Endothelial cell of umbilical vein (primary cell): ENCODE results near the gene EPN3. TPM values are rescaled to one million over a fixed set of nuclear protein-coding genes. Genes with fewer than 3 reads are reported as not detected.

Source experiments
- BruUV-seq: library from RNA; stranded (reverse); fragments of 400-500 nt; replicated peaks from 2 replicates; lab custom pipeline; 2021; lab: Mats Ljungman, UMichigan
- CTCF ChIA-PET: fragments of 300-600, 350-600 bp; sonication (Branson Sonifier 250); formaldehyde crosslinking; loops from one replicate; lab custom pipeline; 2021; ENCODE audit warnings: antibody characterized with exemption, inconsistent platforms; lab: Charles Lee
- POLR2A ChIA-PET: fragments of 300-600, 350-600 bp; sonication (Branson Sonifier 250); formaldehyde crosslinking; loops from one replicate; lab custom pipeline; 2021; ENCODE audit warnings: antibody characterized with exemption, inconsistent platforms; lab: Charles Lee
- DNase-seq: peaks from one replicate; pipeline ENCODE4 v3.0.0-alpha.2; 2011; ENCODE audit warnings: low read depth, low spot score
- FAIRE-seq: peaks from 2 replicates; lab custom pipeline; 2011; peaks lifted over from hg19 to GRCh38; lab: Jason Lieb, UNC
- H2AFZ ChIP-seq: 2 replicates; pipeline ENCODE4 v1.6.0; 2012; ENCODE audit warnings: low read depth, low read length, control low read depth, inconsistent platforms
- H3K27ac ChIP-seq: 2 replicates; pipeline ENCODE4 v1.5.1; 2011; ENCODE audit warnings: low read depth, mild to moderate bottlenecking, control low read depth, low read length, moderate library complexity; ENCODE audit not compliant: insufficient read depth
- H3K27me3 ChIP-seq, 2 experiments: 2 replicates each; pipeline versions ENCODE4 v1.6.0 to v1.6.1; 2011; ENCODE audit warnings: low read length in 2 of 2, mixed read lengths in 1 of 2; ENCODE audit not compliant: control insufficient read depth in 2 of 2, insufficient read depth in 2 of 2
- H3K36me3 ChIP-seq, 2 experiments: 2 replicates in 1 of 2; 3 replicates in 1 of 2; pipeline ENCODE4 v1.5.1; 2011; ENCODE audit warnings: low read length in 2 of 2, mild to moderate bottlenecking in 1 of 2, moderate library complexity in 1 of 2; ENCODE audit not compliant: control insufficient read depth in 2 of 2, insufficient read depth in 2 of 2; ENCODE audit errors: extremely low read depth in 1 of 2
- H3K4me1 ChIP-seq: 3 replicates; pipeline ENCODE4 v1.5.1; 2011; ENCODE audit warnings: mild to moderate bottlenecking, low read length; ENCODE audit not compliant: control insufficient read depth, insufficient read depth; ENCODE audit errors: extremely low read depth
- H3K4me2 ChIP-seq: 2 replicates; pipeline ENCODE4 v1.6.1; 2011; ENCODE audit warnings: low read length, control low read depth, mixed read lengths; ENCODE audit not compliant: insufficient read depth
- H3K4me3 ChIP-seq, 3 experiments: fragments of 200-600 bp in 1 of 3; sonication (generic), shearing (Covaris generic) in 1 of 3; replicated peaks in 1 of 3; 2 replicates each; pipeline ENCODE4 v1.5.1; 2011 to 2016; ENCODE audit warnings: control low read depth in 3 of 3, low read length in 3 of 3, mild to moderate bottlenecking in 2 of 3, inconsistent platforms in 1 of 3, low read depth in 1 of 3, moderate library complexity in 1 of 3; ENCODE audit not compliant: insufficient read depth in 1 of 3
- H3K79me2 ChIP-seq: 2 replicates; pipeline ENCODE4 v1.6.0; 2012; ENCODE audit warnings: low read length, inconsistent platforms; ENCODE audit not compliant: control insufficient read depth, insufficient read depth
- H3K9ac ChIP-seq: replicated peaks from 2 replicates; pipeline ENCODE3; 2011; ENCODE audit warnings: low read length, control low read depth; ENCODE audit not compliant: insufficient read depth; ENCODE audit errors: extremely low read depth
- H3K9me1 ChIP-seq: replicated peaks from 3 replicates; pipeline ENCODE4 v1.6.0; 2011; ENCODE audit warnings: mild to moderate bottlenecking, low read length; ENCODE audit not compliant: control insufficient read depth, insufficient read depth; ENCODE audit errors: extremely low read depth
- H3K9me3 ChIP-seq: replicated peaks from 2 replicates; pipeline ENCODE4 v1.5.1; 2012; ENCODE audit warnings: low read length, inconsistent platforms; ENCODE audit not compliant: control insufficient read depth, insufficient read depth
- H4K20me1 ChIP-seq: replicated peaks from 2 replicates; pipeline ENCODE3; 2011; ENCODE audit warnings: mild to moderate bottlenecking, low read length; ENCODE audit not compliant: control insufficient read depth, insufficient read depth; ENCODE audit errors: extremely low read depth
- CTCF ChIP-seq, 2 donors: IDR thresholded peaks; 1 replicate in 1 of 2; 2 replicates in 1 of 2; pipeline ENCODE4 v1.5.1; 2011; ENCODE audit warnings: low read length in 2 of 2, mild to moderate bottlenecking in 2 of 2, moderate library complexity in 2 of 2, control low read depth in 1 of 2, inconsistent platforms in 1 of 2, low read depth in 1 of 2; ENCODE audit not compliant: insufficient read depth in 1 of 2; ENCODE audit errors: extremely low read depth in 1 of 2
- EZH2 ChIP-seq: IDR thresholded peaks from 2 replicates; pipeline ENCODE4 v1.6.1; 2012; ENCODE audit warnings: borderline replicate concordance, low read depth, mild to moderate bottlenecking, moderate library complexity, low read length, inconsistent platforms; ENCODE audit not compliant: severe bottlenecking
- FOS ChIP-seq: IDR thresholded peaks from 2 replicates; pipeline ENCODE4 v1.6.1; 2011; ENCODE audit warnings: mild to moderate bottlenecking, low read length, moderate library complexity, borderline replicate concordance; ENCODE audit not compliant: insufficient read depth
- GATA2 ChIP-seq: IDR thresholded peaks from 2 replicates; pipeline ENCODE4 v1.7.0; 2011; ENCODE audit warnings: low read depth, mild to moderate bottlenecking, moderate library complexity, mixed read lengths, low read length; ENCODE audit not compliant: insufficient read length, insufficient read depth
- JUN ChIP-seq: IDR thresholded peaks from 2 replicates; pipeline ENCODE4 v1.6.1; 2011; ENCODE audit warnings: borderline replicate concordance, low read depth; ENCODE audit not compliant: insufficient read length, insufficient read depth
- MAX ChIP-seq: IDR thresholded peaks from 2 replicates; pipeline ENCODE4 v1.6.1; 2011; ENCODE audit not compliant: insufficient read depth, insufficient read length
- MYC ChIP-seq: IDR thresholded peaks from one replicate; pipeline ENCODE4 v1.6.1; 2011; ENCODE audit warnings: mild to moderate bottlenecking, low read depth, low read length
- POLR2A ChIP-seq: IDR thresholded peaks from 2 replicates; pipeline ENCODE4 v1.6.1; 2012; ENCODE audit warnings: low read depth, mild to moderate bottlenecking, control low read depth, low read length
- POLR2AphosphoS5 ChIP-seq: IDR thresholded peaks from 2 replicates; pipeline ENCODE4 v1.6.1; 2012; ENCODE audit warnings: low read depth, mild to moderate bottlenecking, control low read depth, low read length, moderate library complexity; ENCODE audit not compliant: insufficient read depth
- dilution Hi-C: fragments of 300-500 bp; cut with MboI; formaldehyde crosslinking; loops from one replicate; pipeline ENCODE4 v1.15.0; 2019; ENCODE audit warnings: low sequenced_read_pairs; ENCODE audit not compliant: extremely low pct_ligation_motif_present
- intact Hi-C: fragments of 100-400 bp; cut with micrococcal nuclease; formaldehyde crosslinking; loops from one replicate; pipeline ENCODE4 v1.10.0; 2022
- polyA plus RNA-seq, 4 experiments: library from polyadenylated mRNA; depleted of rRNA in 3 of 4; stranded (reverse) in 3 of 4; unstranded in 1 of 4; fragments of >200 nt; gene quantifications; 2 replicates each; pipeline versions ENCODE4 v1.2.1 to v1.2.3, GENCODE V29; 2011 to 2012; ENCODE audit warnings: missing spikeins in 1 of 4
- total RNA-seq: library from RNA; stranded (reverse); gene quantifications from 2 replicates; pipeline ENCODE4 v1.2.3, GENCODE V29; 2021

Gene EPN3
- total and polyA plus RNA-seq, 2 donors (not counting 3 experiments of a cell fraction or from before 2014, with no cell fraction given), result not detected

GRCh38 chr17:50505591-50506130 is 26.9 kb upstream of the EPN3 start:
- intact Hi-C loops (no loop called here), dilution Hi-C loops (no loop called here)
- H3K9me3 ChIP-seq, result no peaks in the 10 kb centered on the region
- H3K27ac ChIP-seq, result no peak overlapping the region
- FAIRE-seq, result no peak
- H3K79me2 ChIP-seq, result no peaks in the 10 kb centered on the region
- POLR2A ChIA-PET, result no interaction called here
- no peak overlapping the region for H3K4me3 ChIP-seq
- CTCF ChIA-PET, result interaction anchor here (1.3 to 2.5 kb wide), 2 partner anchors 13 to 27 kb away, joined by 3 to 8 read pairs; partner anchors contain the start of gene RSAD1
- TF ChIP-seq MAX, result no peak
- no peak for TF ChIP-seq EZH2
- no peak for TF ChIP-seq POLR2A
- TF ChIP-seq JUN, result no peak
- TF ChIP-seq GATA2, result no peak
- TF ChIP-seq POLR2AphosphoS5, result no peak
- BruUV-seq, result no TSS peak
- peaks cover 4% of the 10 kb centered on the region for H3K4me1 ChIP-seq
- H3K4me2 ChIP-seq, result no peak overlapping the region
- H3K9me1 ChIP-seq, result no peaks in the 10 kb centered on the region
- H4K20me1 ChIP-seq, result no peaks in the 10 kb centered on the region
- no peak overlapping the region for H3K9ac ChIP-seq
- no peak for DNase-seq
- H2AFZ ChIP-seq, result no peak overlapping the region
- no peaks in the 10 kb centered on the region for H3K36me3 ChIP-seq
- peaks cover 5 to 7% of the 10 kb centered on the region in 2 experiments for H3K27me3 ChIP-seq

GRCh38 chr17:50506298-50506697 is 26.2 kb upstream of the EPN3 start:
- TF ChIP-seq MAX (no peak), JUN (no peak), POLR2AphosphoS5 (no peak), CTCF (IDR thresholded peaks at IDR 0.05; ENCODE audit: extremely low read depth in 1 of 2, insufficient read depth in 1 of 2, low read depth in 1 of 2, low read length in 2 of 2) (no peak), POLR2A (no peak), GATA2 (no peak), FOS (no peak), MYC (no peak), EZH2 (no peak)
- Histone ChIP-seq H3K36me3 (no peaks in the 10 kb centered on the region), H2AFZ (no peak overlapping the region), H3K9me3 (no peaks in the 10 kb centered on the region), H3K27me3 (peaks cover 5 to 7% of the 10 kb centered on the region in 2 experiments), H3K4me1 (peaks cover 4% of the 10 kb centered on the region), H3K4me3 (no peak overlapping the region), H3K27ac (no peak overlapping the region), H3K9me1 (no peaks in the 10 kb centered on the region), H4K20me1 (no peaks in the 10 kb centered on the region), H3K4me2 (no peak overlapping the region), H3K79me2 (no peaks in the 10 kb centered on the region), H3K9ac (no peak overlapping the region)
- POLR2A ChIA-PET, result no interaction called here
- intact Hi-C loops (no loop called here), dilution Hi-C loops (no loop called here)
- CTCF ChIA-PET, result interaction anchor here (1.0 to 1.3 kb wide), 2 partner anchors 13 to 19 kb away, joined by 3 read pairs; no protein-coding TSS in a partner anchor
- FAIRE-seq, result no peak
- DNase-seq, result no peak
- BruUV-seq, result no TSS peak
